ENCODE measurements around the gene SMIM23.

SMIM23 gene

GRCh38 chr5:171806976-171807747, 21.5 kb downstream of the SMIM23 start:
- no peak for DNase-seq
- intact Hi-C loops (cut with DNase I), result no loop called here

DNA sequence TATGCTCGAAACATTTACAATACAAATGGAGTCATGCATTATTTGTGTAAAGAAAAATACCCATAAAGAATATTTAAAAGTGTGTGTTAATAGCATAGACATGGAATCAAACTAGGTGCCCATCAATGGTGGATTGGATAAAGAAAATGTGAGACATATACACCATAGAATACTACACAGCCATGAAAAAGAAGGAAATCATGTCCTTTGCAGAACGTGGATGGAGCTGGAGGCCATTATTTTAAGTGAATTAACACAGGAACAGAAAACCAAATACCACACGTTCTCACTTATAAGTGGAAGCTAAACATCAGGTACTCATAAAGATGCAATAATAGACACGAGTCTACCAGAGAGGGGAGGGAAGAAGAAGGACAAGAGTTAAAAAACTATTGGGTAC, 22.8 kb downstream of the SMIM23 start:
- intact Hi-C loops (cut with DNase I), result no loop called here
- DNase-seq, result no peak

GRCh38 chr5:171808951-171809350, 23.3 kb downstream of the SMIM23 start:
- intact Hi-C loops (cut with DNase I), result no loop called here
- DNase-seq, result no peak

DNA sequence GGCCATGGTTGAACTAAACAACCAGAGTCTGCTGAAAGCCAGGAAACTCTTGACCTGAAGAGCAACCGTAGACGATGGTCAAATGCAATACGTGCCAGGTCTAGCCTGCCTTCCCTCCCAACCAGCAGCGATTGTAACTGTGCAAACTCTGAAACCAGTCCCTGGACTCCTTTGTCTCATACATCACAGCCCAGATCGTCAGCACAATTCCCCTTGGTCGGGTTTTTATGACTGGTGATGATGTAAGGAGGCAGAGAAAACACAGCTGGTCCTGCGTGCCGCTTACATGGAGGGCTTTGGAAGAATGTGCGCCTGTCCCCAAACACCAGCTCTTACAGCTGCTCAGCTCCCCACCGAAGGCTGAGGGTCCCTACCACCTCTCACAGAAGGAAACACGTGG, 24.6 kb downstream of the SMIM23 start:
- DNase-seq, result no peak
- intact Hi-C loops (cut with DNase I), result no loop called here

DNA sequence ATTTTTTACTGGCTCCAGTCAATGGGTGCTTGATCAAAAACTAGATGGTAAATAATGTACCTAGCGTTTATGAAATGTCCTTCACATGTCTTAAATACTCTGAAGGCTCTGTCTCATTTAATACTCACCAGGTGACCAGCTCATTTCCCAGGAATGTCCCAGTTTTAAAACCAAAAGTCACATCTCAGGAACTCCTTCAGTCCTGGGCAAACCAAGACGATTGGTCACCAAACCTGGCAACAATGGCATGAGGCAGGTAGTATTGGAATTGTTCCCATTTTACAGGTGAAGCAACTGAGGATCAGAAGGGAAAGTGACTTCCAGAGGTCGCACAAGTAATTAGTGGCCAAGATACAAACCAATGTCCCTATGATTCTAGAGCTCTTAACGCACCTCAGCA, 27.7 kb downstream of the SMIM23 start:
- intact Hi-C loops (cut with DNase I), result no loop called here
- DNase-seq, result no peak

DNA sequence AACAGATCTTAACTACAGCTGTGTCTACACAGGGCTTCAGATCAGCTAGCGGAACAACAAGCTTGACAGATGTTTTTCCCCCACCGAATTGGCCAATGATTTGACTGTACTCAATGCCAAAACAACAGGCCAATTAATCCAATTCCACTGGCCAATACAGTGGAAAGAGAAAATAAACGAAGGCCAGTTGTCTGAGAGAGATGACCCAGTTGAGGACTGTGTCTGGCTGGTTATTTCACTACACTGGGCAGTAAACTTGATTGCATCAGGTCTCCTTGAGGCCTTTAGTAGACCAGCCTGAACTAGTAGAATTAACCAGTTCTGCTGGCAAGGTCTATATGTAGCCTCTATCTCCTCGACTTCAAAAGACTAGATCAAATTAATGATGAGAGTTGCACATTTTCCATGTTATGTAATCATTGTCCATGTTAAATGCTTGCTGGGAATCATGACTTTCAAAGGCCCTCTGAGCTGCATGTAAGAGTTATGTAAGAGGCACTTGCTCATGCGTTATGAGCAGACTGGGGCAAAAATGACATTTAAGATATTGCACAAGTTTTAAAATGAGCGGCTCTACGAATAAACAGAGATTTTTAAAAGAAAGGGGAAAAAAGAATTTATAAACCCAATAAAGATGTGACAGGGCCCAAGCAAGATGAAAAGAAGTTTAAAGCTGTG, 28.3 kb downstream of the SMIM23 start:
- intact Hi-C loops (cut with DNase I), result no loop called here
- no peak for DNase-seq

- intact Hi-C loops (cut with DNase I), result no loop called here
- DNase-seq, result no peak
Measured at GRCh38 chr5:171816666-171817065, 31.0 kb downstream of the SMIM23 start.

GRCh38 chr5:171820561-171820960, 34.9 kb downstream of the SMIM23 start:
- no peak for DNase-seq
- intact Hi-C loops (cut with DNase I), result no loop called here

DNA sequence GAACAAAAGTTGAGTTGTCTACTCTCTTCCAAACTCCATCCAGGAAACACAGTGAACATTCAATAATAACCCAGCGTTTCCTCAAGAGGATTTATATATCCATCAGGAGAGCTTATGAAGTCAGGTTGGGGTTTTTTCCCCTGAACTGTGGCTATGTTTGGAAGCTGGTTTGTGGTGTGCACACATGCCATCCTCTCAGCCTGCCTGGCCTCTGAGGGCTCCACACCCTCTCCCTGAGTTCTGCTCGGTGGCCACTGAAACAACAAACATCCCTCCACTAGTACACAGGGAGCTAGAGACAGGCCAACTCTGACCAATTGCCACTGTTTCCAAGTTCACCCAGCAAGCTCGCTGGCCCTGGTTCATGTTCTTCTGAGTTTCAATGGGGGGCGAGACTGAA, 35.7 kb downstream of the SMIM23 start:
- intact Hi-C loops (cut with DNase I), result no loop called here
- DNase-seq, result peak in 1 of 42 donors; percentile 2

GRCh38 chr5:171823269-171823668, 37.7 kb downstream of the SMIM23 start:
- DNase-seq, result no peak
- intact Hi-C loops (cut with DNase I), result no loop called here

- DNase-seq, result no peak
- intact Hi-C loops (cut with DNase I), result no loop called here
Measured at GRCh38 chr5:171825051-171825450, 39.4 kb downstream of the SMIM23 start.

GRCh38 chr5:171826132-171826531, 40.5 kb downstream of the SMIM23 start:
- DNase-seq, result no peak
- intact Hi-C loops (cut with DNase I), result no loop called here

- intact Hi-C loops (cut with DNase I), result no loop called here
Measured at GRCh38 chr5:171827162-171827561, 41.5 kb downstream of the SMIM23 start.

GRCh38 chr5:171830686-171831085, 45.1 kb downstream of the SMIM23 start:
- intact Hi-C loops (cut with DNase I), result no loop called here

More at GRCh38 chr5:171827162-171827561, 41.5 kb downstream of the SMIM23 start:
- no peak for DNase-seq

GRCh38 chr5:171832775-171833174, 47.2 kb downstream of the SMIM23 start:
- no peak for DNase-seq
- intact Hi-C loops (cut with DNase I), result no loop called here

More at GRCh38 chr5:171830686-171831085, 45.1 kb downstream of the SMIM23 start:
- no peak for DNase-seq

DNA sequence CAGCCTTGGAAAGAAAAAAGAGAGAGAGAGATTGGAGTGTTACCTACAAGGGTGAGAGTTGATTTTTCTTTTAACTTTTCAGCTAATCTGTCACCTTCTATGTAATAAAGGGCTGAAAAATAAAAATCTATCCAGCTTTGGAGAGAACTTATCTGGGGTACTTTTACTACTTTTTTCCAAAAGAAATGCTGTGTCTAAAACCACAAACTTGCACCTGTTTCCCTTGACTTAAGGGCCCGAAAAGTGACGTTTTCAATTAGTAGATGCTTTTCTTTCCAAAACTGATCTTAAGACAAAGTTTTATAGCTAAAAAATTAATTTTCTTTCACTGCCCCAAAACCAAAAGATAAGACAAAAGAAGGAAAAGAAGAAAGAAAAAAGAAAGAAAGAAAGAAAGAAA, 48.8 kb downstream of the SMIM23 start:
- intact Hi-C loops (cut with DNase I), result no loop called here
- no peak for DNase-seq

DNA sequence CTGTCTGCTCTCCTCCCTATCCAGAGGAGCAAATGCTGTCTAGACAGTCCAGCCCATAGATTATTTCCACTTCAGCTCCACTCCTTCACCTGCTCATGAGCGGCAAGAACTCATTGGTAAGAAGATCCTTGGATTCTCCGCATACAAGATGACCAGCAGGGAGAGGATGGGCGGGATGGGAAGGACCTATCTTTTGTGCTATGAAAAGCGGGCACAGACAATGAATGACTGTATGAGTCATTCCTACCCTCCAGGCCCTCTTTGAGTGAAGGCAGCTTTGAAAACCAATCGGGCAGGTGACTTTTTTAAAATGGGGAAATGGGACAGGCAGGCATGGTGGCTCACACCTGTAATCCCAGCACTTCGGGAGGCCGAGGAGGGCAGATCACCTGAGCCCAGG, 49.4 kb downstream of the SMIM23 start:
- intact Hi-C loops (cut with DNase I), result no loop called here
- no peak for DNase-seq

GRCh38 chr5:171837522-171837921, 51.9 kb downstream of the SMIM23 start:
- no peak for DNase-seq
- intact Hi-C loops (cut with DNase I), result no loop called here

DNA sequence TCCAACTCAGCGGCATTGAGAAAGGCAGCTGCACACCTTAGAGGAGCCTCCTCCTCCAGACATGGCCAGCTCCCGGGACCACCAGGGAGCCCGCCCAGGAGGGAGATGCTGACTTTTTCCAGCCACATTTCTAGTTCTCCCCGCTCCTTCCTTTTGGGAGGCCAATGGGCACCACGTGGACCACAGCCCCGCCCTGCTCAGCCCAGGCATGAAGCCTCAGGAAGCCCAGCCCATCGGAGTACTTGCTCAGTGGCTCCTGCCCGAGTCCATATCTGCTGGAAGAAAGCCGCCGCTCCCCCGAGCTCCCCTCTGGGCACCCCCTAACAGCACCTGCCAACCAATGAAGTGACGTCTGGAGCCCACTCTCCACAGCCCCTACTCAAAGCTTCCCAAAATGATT, 52.4 kb downstream of the SMIM23 start:
- intact Hi-C loops (cut with DNase I), result no loop called here
- DNase-seq, result no peak

DNA sequence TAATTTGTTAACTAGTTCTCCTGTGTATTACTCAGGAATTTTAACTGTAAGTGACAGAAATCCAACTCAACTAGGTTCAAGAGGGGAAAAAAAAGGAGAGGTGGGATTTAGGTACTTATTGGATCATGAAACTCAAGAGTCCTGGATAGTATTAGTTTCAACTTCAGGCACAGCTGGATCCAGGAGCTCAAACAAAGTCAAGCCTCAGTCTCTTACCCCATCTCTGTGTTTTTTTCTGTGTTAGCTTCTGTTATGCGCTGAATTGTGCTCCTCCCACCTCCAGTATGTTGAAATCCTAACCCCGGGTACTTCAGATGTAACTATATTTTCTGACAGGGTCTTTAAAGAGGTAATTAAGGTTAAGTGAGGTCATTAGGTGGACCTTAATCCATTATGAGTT, 53.5 kb downstream of the SMIM23 start:
- intact Hi-C loops (cut with DNase I), result no loop called here
- DNase-seq, result no peak

DNA sequence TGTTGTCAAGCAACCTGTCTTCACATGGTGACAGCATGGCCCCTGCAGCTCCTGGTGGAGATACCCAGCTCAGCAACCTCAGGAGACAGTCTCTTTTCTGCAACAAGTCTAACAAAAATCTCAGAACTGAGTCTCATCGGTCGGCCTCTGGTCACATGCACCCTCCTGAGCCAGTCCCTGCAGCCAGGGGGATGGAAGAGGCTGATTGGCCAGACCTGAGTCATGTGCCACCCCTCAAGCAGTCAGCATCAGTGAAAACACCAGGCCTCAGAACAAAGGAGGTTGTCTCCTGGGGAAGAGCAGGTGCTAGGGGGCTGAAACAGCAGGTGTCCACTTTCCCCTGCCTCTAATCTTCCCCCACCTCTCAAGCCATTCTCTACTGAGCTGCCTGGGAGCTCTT, 54.4 kb downstream of the SMIM23 start:
- no peak for DNase-seq
- intact Hi-C loops (cut with DNase I), result no loop called here

Data from head of caudate nucleus (tissue), 42 donors.